Keratinocyte (primary cell): ENCODE results near the gene KSR2. TPM values are rescaled to one million over a fixed set of nuclear protein-coding genes. Genes with fewer than 3 reads are reported as not detected.
A peak's percentile ranks its signal among the peaks of the same experiment; 100 is the strongest.

ENCODE experiments used
- DNase-seq: peaks from one replicate; pipeline ENCODE4 v3.0.0-alpha.2; 2011; ENCODE audit warnings: low read depth, missing footprints, low spot score
- FAIRE-seq: peaks from 2 replicates; lab custom pipeline; 2011; peaks lifted over from hg19 to GRCh38; lab: Jason Lieb, UNC
- H2AFZ ChIP-seq: 2 replicates; pipeline ENCODE4 v1.6.0; 2012; ENCODE audit warnings: low read length, control low read depth, inconsistent platforms; ENCODE audit not compliant: control insufficient read depth
- H3K27ac ChIP-seq: 2 replicates; pipeline ENCODE4 v1.5.1; 2011; ENCODE audit warnings: low read length; ENCODE audit not compliant: control insufficient read depth, insufficient read depth
- H3K27me3 ChIP-seq: 3 replicates; pipeline ENCODE4 v1.6.0; 2011; ENCODE audit warnings: low read length; ENCODE audit not compliant: control insufficient read depth, insufficient read depth; ENCODE audit errors: extremely low read depth
- H3K36me3 ChIP-seq, 2 experiments: 2 replicates in 1 of 2; 3 replicates in 1 of 2; pipeline ENCODE4 v1.5.1; 2011; ENCODE audit warnings: low read length in 2 of 2, mild to moderate bottlenecking in 1 of 2; ENCODE audit not compliant: control insufficient read depth in 2 of 2, insufficient read depth in 2 of 2; ENCODE audit errors: extremely low read depth in 1 of 2
- H3K4me1 ChIP-seq: 3 replicates; pipeline ENCODE4 v1.5.1; 2011; ENCODE audit warnings: low read length; ENCODE audit not compliant: control insufficient read depth, insufficient read depth; ENCODE audit errors: extremely low read depth
- H3K4me2 ChIP-seq: 3 replicates; pipeline ENCODE4 v1.6.0; 2011; ENCODE audit warnings: low read depth, low read length; ENCODE audit not compliant: control insufficient read depth, insufficient read depth; ENCODE audit errors: extremely low read depth
- H3K4me3 ChIP-seq, 3 experiments: fragments of 200-600 bp in 1 of 3; sonication (generic) in 1 of 3; 2 replicates in 2 of 3; 3 replicates in 1 of 3; pipeline ENCODE4 v1.5.1; 2011 to 2016; ENCODE audit warnings: low read length in 3 of 3, mild to moderate bottlenecking in 3 of 3, control low read depth in 2 of 3, inconsistent platforms in 1 of 3, low read depth in 1 of 3, mixed read lengths in 1 of 3, mixed run types in 1 of 3, moderate library complexity in 1 of 3; ENCODE audit not compliant: control insufficient read depth in 2 of 3, insufficient read depth in 2 of 3; ENCODE audit errors: extremely low read depth in 1 of 3
- H3K79me2 ChIP-seq: 2 replicates; pipeline ENCODE4 v1.6.0; 2012; ENCODE audit warnings: low read length; ENCODE audit not compliant: control insufficient read depth, insufficient read depth
- H3K9ac ChIP-seq: 3 replicates; pipeline ENCODE4 v1.6.0; 2011; ENCODE audit warnings: low read length; ENCODE audit not compliant: control insufficient read depth, insufficient read depth; ENCODE audit errors: extremely low read depth
- H3K9me1 ChIP-seq: 3 replicates; pipeline ENCODE4 v1.6.0; 2011; ENCODE audit warnings: low read length; ENCODE audit not compliant: control insufficient read depth, insufficient read depth; ENCODE audit errors: extremely low read depth
- H3K9me3 ChIP-seq: 2 replicates; pipeline ENCODE4 v1.5.1; 2012; ENCODE audit warnings: low read depth, low read length; ENCODE audit not compliant: control insufficient read depth
- H4K20me1 ChIP-seq: 3 replicates; pipeline ENCODE4 v1.6.0; 2011; ENCODE audit warnings: low read length; ENCODE audit not compliant: control insufficient read depth, insufficient read depth; ENCODE audit errors: extremely low read depth
- EZH2 ChIP-seq: IDR thresholded peaks from one replicate; pipeline ENCODE4 v1.6.1; 2012; ENCODE audit warnings: inconsistent platforms, mild to moderate bottlenecking, low read length, moderate library complexity
- dilution Hi-C: fragments of 300-500 bp; cut with MboI; formaldehyde crosslinking; loops from one replicate; pipeline ENCODE4 v1.7.0; 2020; ENCODE audit warnings: low sequenced_read_pairs; ENCODE audit not compliant: extremely low pct_ligation_motif_present
- polyA plus RNA-seq, 5 experiments: library from polyadenylated mRNA; depleted of rRNA in 3 of 5; stranded (reverse) in 3 of 5; stranded (forward) in 1 of 5; unstranded in 1 of 5; fragments of >200 nt; gene quantifications; 1 replicate in 1 of 5; 2 replicates in 3 of 5; 3 replicates in 1 of 5; pipeline versions ENCODE4 v1.2.1 to v1.2.3, GENCODE V29; 2011 to 2012; ENCODE audit warnings: missing spikeins in 2 of 5, low read depth in 1 of 5, low replicate concordance in 1 of 5
- TF ChIP-seq, protein P1 (sequence below), 3 experiments: IDR thresholded peaks in 1 of 3; conservative IDR thresholded peaks in 1 of 3; optimal IDR thresholded peaks in 1 of 3; 2 replicates in 2 of 3; 3 replicates in 1 of 3; pipeline versions ENCODE3 to v1.5.1; 2011; ENCODE audit warnings: low read length in 3 of 3, mild to moderate bottlenecking in 3 of 3, moderate library complexity in 2 of 3, control low read depth in 1 of 3, inconsistent platforms in 1 of 3; ENCODE audit not compliant: insufficient read depth in 2 of 3; ENCODE audit errors: extremely low read depth in 1 of 3

The KSR2 gene
- polyA plus RNA-seq, 1 donor (not counting 4 experiments of a cell fraction or from before 2014, with no cell fraction given), result 0.01 TPM

DNA sequence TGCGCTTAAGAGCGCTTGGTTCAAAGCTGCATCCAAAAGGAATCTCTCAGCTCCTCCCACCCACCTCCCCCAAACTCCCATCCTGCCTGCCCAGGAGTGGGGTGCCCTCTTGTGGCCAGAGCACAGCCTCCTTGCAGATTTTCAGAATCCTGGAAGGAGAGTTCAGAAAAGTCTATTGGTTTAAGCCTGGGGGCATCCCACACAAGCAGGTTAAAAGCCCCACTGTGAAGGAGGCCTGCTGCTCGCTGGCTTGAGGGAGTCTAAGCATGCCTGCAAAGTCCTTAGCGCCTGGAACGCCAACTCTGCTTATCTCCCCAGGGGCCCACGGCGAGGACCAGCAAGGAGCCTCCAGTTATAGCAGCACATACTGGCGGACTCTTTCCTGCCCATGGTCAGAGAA lies 297.1 kb downstream of the KSR2 start:
- no peak overlapping the region for H3K4me2 ChIP-seq
- H3K9ac ChIP-seq, result no peak overlapping the region
- no peaks in the 10 kb centered on the region for H3K4me1 ChIP-seq
- H3K27me3 ChIP-seq, result peaks cover 3% of the 10 kb centered on the region
- H3K27ac ChIP-seq, result no peak overlapping the region
- H4K20me1 ChIP-seq, result no peaks in the 10 kb centered on the region
- dilution Hi-C loops, result no loop called here
- H2AFZ ChIP-seq, result no peak overlapping the region
- DNase-seq (no peak), FAIRE-seq (no peak)
- H3K9me3 ChIP-seq, result no peaks in the 10 kb centered on the region
- no peaks in the 10 kb centered on the region for H3K79me2 ChIP-seq
- no peak overlapping the region for H3K4me3 ChIP-seq
- no peaks in the 10 kb centered on the region for H3K9me1 ChIP-seq
- TF ChIP-seq, protein P1, sequence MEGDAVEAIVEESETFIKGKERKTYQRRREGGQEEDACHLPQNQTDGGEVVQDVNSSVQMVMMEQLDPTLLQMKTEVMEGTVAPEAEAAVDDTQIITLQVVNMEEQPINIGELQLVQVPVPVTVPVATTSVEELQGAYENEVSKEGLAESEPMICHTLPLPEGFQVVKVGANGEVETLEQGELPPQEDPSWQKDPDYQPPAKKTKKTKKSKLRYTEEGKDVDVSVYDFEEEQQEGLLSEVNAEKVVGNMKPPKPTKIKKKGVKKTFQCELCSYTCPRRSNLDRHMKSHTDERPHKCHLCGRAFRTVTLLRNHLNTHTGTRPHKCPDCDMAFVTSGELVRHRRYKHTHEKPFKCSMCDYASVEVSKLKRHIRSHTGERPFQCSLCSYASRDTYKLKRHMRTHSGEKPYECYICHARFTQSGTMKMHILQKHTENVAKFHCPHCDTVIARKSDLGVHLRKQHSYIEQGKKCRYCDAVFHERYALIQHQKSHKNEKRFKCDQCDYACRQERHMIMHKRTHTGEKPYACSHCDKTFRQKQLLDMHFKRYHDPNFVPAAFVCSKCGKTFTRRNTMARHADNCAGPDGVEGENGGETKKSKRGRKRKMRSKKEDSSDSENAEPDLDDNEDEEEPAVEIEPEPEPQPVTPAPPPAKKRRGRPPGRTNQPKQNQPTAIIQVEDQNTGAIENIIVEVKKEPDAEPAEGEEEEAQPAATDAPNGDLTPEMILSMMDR (optimal IDR thresholded peaks at IDR 0.05 in 1 of 3, IDR thresholded peaks at IDR 0.05 in 1 of 3, conservative IDR thresholded peaks at IDR 0.05 in 1 of 3; ENCODE audit: extremely low read depth in 1 of 3, insufficient read depth in 2 of 3, low read length in 3 of 3), result peak; percentile 55 to 83 (median 76)
- no peak for TF ChIP-seq EZH2
- H3K36me3 ChIP-seq, result no peaks in the 10 kb centered on the region

DNA sequence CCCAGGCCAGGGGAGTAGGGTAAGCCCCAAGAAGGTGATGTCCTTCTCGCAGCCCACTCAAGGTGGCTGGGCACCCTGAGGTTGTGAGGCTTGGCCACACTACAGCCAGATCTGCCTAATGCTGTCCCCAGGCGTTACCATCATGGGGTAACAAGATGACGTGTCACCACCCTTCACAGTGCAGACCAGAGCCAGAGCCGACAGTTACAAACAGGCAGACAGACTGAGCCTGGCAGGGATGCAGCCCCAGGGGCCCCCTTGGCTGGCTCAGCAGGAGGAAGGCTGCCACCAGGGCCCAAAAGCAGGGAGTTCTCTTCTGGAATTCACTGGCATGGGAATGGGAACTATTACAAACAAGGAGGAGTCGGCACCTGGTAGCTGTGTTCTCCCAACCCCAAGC lies 304.6 kb downstream of the KSR2 start:
- Histone ChIP-seq H2AFZ (no peak overlapping the region), H3K9me3 (no peaks in the 10 kb centered on the region), H3K9me1 (no peaks in the 10 kb centered on the region), H3K79me2 (no peaks in the 10 kb centered on the region), H3K27me3 (peaks cover 3% of the 10 kb centered on the region), H4K20me1 (no peaks in the 10 kb centered on the region), H3K27ac (no peak overlapping the region), H3K9ac (no peak overlapping the region), H3K4me1 (peaks cover 3% of the 10 kb centered on the region), H3K36me3 (no peaks in the 10 kb centered on the region), H3K4me2 (no peak overlapping the region), H3K4me3 (no peak overlapping the region)
- FAIRE-seq (no peak), DNase-seq (no peak)
- TF ChIP-seq, protein P1 (optimal IDR thresholded peaks at IDR 0.05 in 1 of 3, IDR thresholded peaks at IDR 0.05 in 1 of 3, conservative IDR thresholded peaks at IDR 0.05 in 1 of 3; ENCODE audit: extremely low read depth in 1 of 3, insufficient read depth in 2 of 3, low read length in 3 of 3), result no peak
- dilution Hi-C loops, result no loop called here
